DOHH2 (cell line): Measurements from ENCODE around the gene TJP2.

Experiments
- H3F3A ChIP-seq: fragments of 200-600 bp; sonication (generic), shearing (Covaris generic); 2 replicates; pipeline ENCODE4 v1.6.0; 2016; ENCODE audit warnings: antibody characterized with exemption, mild to moderate bottlenecking; ENCODE audit not compliant: control insufficient read depth, insufficient read depth
- H3K27ac ChIP-seq: fragments of 200-600 bp; sonication (generic); 2 replicates; pipeline ENCODE4 v1.5.1; 2014; ENCODE audit warnings: low read depth, mild to moderate bottlenecking, low read length, moderate library complexity
- H3K27me3 ChIP-seq: fragments of 200-600 bp; sonication (generic); 2 replicates; pipeline ENCODE4 v1.6.1; 2014; ENCODE audit warnings: mild to moderate bottlenecking, low read length, mixed read lengths; ENCODE audit not compliant: control insufficient read depth
- H3K36me3 ChIP-seq: fragments of 200-600 bp; sonication (generic); 2 replicates; pipeline ENCODE4 v1.6.1; 2014; ENCODE audit warnings: mild to moderate bottlenecking, low read length, moderate library complexity, mixed read lengths; ENCODE audit not compliant: control insufficient read depth
- H3K4me1 ChIP-seq: fragments of 200-600 bp; sonication (generic); 2 replicates; pipeline ENCODE4 v1.6.1; 2014; ENCODE audit warnings: mild to moderate bottlenecking, low read length, mixed read lengths; ENCODE audit not compliant: control insufficient read depth
- H3K4me2 ChIP-seq: fragments of 200-600 bp; sonication (generic); 2 replicates; pipeline ENCODE4 v1.6.0; 2014; ENCODE audit warnings: mild to moderate bottlenecking, low read length, moderate library complexity
- H3K4me3 ChIP-seq: fragments of 200-600 bp; sonication (generic); 2 replicates; pipeline ENCODE4 v1.5.1; 2014; ENCODE audit warnings: mild to moderate bottlenecking, low read length, mixed read lengths
- H3K79me2 ChIP-seq: fragments of 200-600 bp; sonication (generic); 2 replicates; pipeline ENCODE4 v1.6.1; 2014; ENCODE audit warnings: mild to moderate bottlenecking, low read length, mixed read lengths; ENCODE audit not compliant: control insufficient read depth
- H3K9me2 ChIP-seq: fragments of 200-600 bp; sonication (generic); replicated peaks from 2 replicates; pipeline ENCODE4 v1.6.1; 2014; ENCODE audit warnings: mild to moderate bottlenecking, low read length, mixed read lengths; ENCODE audit not compliant: control insufficient read depth
- H3K9me3 ChIP-seq: fragments of 200-600 bp; sonication (generic); 2 replicates; pipeline ENCODE4 v1.6.1; 2014; ENCODE audit warnings: antibody characterized with exemption, low read length, mixed read lengths; ENCODE audit not compliant: control insufficient read depth, insufficient read depth
- H4K20me1 ChIP-seq: fragments of 200-600 bp; sonication (generic); 2 replicates; pipeline ENCODE4 v1.6.0; 2014; ENCODE audit warnings: low read depth, mild to moderate bottlenecking, antibody characterized with exemption, low read length, moderate library complexity; ENCODE audit not compliant: control insufficient read depth, insufficient read depth
- EZH2phosphoT487 ChIP-seq: fragments of 200-600 bp; sonication (generic); IDR thresholded peaks from 2 replicates; pipeline ENCODE4 v1.6.1; 2017; ENCODE audit warnings: borderline replicate concordance, mild to moderate bottlenecking, antibody characterized with exemption, low read length, moderate library complexity, mixed read lengths
- TF ChIP-seq, protein P1 (sequence below): fragments of 200-600 bp; sonication (generic); IDR thresholded peaks from one replicate; pipeline ENCODE4 v1.5.1; 2014; ENCODE audit warnings: antibody characterized with exemption, mild to moderate bottlenecking, low read depth, low read length; ENCODE audit not compliant: poor library complexity, severe bottlenecking

The TJP2 gene

DNA sequence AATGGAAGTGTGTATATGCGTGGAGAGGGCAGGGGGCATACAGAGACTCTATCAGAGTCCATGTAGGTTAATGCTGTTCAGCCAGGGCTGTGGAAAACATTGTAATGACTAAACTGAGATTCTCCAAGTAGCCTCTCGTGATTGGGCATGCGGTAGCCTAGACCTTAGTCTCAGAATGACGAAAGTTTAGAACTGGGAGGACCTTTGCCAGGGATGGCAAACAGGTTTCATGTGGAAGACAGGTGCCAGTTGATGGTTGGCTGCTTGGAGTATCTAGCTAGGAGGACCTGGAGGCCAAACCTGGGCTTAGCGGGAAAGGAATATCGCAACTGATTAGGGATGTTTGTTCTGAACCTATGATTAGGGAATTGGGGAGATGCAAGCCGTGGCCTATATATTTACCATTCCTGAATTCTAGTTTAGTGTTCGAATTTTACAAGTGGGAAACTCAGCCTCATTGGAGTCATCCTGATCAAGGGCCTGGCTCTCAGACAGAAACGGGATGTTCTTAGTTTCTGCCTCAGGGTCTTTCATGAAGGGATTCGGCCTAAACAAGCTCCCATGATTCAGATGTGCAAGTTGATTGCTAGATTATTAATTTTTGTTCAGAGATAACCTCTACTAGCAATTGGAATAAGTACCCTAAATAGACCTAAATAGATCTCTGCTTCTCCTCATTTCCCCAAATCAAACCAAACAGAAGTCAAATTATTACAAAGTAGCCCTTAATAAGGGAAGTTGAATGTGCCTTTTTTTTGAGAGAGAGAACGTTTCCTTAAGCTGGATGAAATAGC, 26.8 kb upstream of the TJP2 start:
- H3K9me3 ChIP-seq: no peaks in the 10 kb centered on the region
- no peaks in the 10 kb centered on the region for H3F3A ChIP-seq
- H3K27ac ChIP-seq: no peak overlapping the region
- H3K4me2 ChIP-seq: no peak overlapping the region
- no peaks in the 10 kb centered on the region for H3K27me3 ChIP-seq
- no peak overlapping the region for H3K4me3 ChIP-seq
- no peaks in the 10 kb centered on the region for H3K9me2 ChIP-seq
- no peaks in the 10 kb centered on the region for H4K20me1 ChIP-seq
- peaks cover 6% of the 10 kb centered on the region for H3K4me1 ChIP-seq
- H3K79me2 ChIP-seq: no peaks in the 10 kb centered on the region
- no peaks in the 10 kb centered on the region for H3K36me3 ChIP-seq
- TF ChIP-seq, protein P1, sequence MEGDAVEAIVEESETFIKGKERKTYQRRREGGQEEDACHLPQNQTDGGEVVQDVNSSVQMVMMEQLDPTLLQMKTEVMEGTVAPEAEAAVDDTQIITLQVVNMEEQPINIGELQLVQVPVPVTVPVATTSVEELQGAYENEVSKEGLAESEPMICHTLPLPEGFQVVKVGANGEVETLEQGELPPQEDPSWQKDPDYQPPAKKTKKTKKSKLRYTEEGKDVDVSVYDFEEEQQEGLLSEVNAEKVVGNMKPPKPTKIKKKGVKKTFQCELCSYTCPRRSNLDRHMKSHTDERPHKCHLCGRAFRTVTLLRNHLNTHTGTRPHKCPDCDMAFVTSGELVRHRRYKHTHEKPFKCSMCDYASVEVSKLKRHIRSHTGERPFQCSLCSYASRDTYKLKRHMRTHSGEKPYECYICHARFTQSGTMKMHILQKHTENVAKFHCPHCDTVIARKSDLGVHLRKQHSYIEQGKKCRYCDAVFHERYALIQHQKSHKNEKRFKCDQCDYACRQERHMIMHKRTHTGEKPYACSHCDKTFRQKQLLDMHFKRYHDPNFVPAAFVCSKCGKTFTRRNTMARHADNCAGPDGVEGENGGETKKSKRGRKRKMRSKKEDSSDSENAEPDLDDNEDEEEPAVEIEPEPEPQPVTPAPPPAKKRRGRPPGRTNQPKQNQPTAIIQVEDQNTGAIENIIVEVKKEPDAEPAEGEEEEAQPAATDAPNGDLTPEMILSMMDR: no peak
- no peak for TF ChIP-seq EZH2phosphoT487

DNA sequence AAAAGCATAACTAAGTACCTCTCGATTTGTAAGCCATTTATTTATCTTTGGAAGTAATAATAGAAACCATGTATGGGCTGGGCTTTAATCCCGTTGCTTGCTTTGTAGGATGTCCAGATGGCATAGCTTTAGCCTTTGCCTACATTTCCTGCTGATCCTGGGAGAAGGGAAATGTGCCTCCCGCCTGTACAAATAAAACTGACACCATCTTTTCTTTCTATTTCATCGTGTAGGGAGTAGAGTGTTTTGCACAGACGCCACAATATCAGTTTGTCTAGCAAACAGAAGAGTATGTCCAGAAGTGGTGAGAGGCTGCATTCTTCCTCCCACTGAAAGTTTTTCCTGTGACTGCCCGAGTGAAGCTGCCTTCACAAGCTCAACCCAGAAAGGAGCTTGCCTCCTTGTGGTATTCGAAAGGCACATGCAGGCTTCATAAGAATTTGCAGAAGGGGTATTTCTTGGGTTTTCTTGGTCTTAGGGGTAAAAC, 24.7 kb upstream of the TJP2 start:
- H3K79me2 ChIP-seq: no peaks in the 10 kb centered on the region
- no peaks in the 10 kb centered on the region for H3K36me3 ChIP-seq

DNA sequence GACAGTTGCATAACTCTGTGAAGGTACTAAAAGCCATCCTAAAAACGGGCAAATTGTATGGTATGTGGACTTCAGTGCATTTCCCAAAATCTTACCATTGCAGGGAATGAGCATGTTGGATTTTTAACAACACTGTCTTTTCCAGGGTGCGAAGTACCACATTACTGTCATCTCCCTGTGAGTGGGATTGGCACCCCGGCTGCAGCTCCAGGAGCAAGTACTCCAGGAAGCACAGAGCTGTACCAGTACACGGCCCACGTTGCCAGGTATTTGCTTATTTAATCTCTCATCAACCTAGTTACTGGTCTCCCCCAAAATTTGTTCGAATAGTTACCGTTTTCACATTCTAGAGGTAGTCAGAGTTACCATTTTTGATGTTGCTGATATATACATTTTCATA, 22.6 kb upstream of the TJP2 start:
- H3K4me1 ChIP-seq: peaks cover 41% of the 10 kb centered on the region
- no peaks in the 10 kb centered on the region for H3F3A ChIP-seq
- no peaks in the 10 kb centered on the region for H4K20me1 ChIP-seq
- H3K36me3 ChIP-seq: no peaks in the 10 kb centered on the region
- no peaks in the 10 kb centered on the region for H3K9me2 ChIP-seq
- H3K27me3 ChIP-seq: no peaks in the 10 kb centered on the region
- TF ChIP-seq, protein P1: no peak
- TF ChIP-seq EZH2phosphoT487: no peak
- H3K4me2 ChIP-seq: no peak overlapping the region
- H3K27ac ChIP-seq: no peak overlapping the region
- no peak overlapping the region for H3K4me3 ChIP-seq
- H3K79me2 ChIP-seq: no peaks in the 10 kb centered on the region
- no peaks in the 10 kb centered on the region for H3K9me3 ChIP-seq

More for the DNA sequence above, 24.7 kb upstream of the TJP2 start:
- TF ChIP-seq EZH2phosphoT487: no peak
- TF ChIP-seq, protein P1: no peak
- H3K27ac ChIP-seq: no peak overlapping the region
- no peaks in the 10 kb centered on the region for H3K9me3 ChIP-seq
- no peaks in the 10 kb centered on the region for H4K20me1 ChIP-seq
- no peaks in the 10 kb centered on the region for H3K9me2 ChIP-seq
- H3K4me3 ChIP-seq: no peak overlapping the region
- no peak overlapping the region for H3K4me2 ChIP-seq
- no peaks in the 10 kb centered on the region for H3K27me3 ChIP-seq
- H3F3A ChIP-seq: no peaks in the 10 kb centered on the region
- peaks cover 26% of the 10 kb centered on the region for H3K4me1 ChIP-seq
